CD4-positive, CD25-positive, alpha-beta regulatory T cell (primary cell): ENCODE measurements around the gene TMEM147. TPM values are rescaled to one million over a fixed set of nuclear protein-coding genes. Genes with fewer than 3 reads are reported as not detected.

Source experiments
- ATAC-seq, 2 donors: fragments of 150-1000 bp; cut with Tn5 transposase; one replicate each; pipeline ENCODE4 v1.10.0; 2021; ENCODE audit warnings: low read depth in 2 of 2, moderate number of reproducible peaks in 2 of 2, moderate library complexity in 1 of 2
- DNase-seq, 3 donors: peaks; one replicate each; pipeline versions ENCODE4 v3.0.0 to v3.0.0-alpha.2; 2012 to 2022; ENCODE audit warnings: mixed read lengths in 1 of 3
- H3K27ac ChIP-seq: one replicate; pipeline ENCODE4 v1.7.0; 2013; ENCODE audit warnings: mild to moderate bottlenecking, low read length; ENCODE audit not compliant: insufficient read depth, poor library complexity, severe bottlenecking
- H3K27me3 ChIP-seq: one replicate; pipeline ENCODE4 v1.7.0; 2013; ENCODE audit warnings: low read length; ENCODE audit not compliant: control insufficient read depth, insufficient read depth
- H3K36me3 ChIP-seq: one replicate; pipeline ENCODE4 v1.7.0; 2013; ENCODE audit warnings: mild to moderate bottlenecking, low read length, moderate library complexity; ENCODE audit not compliant: control insufficient read depth, insufficient read depth
- H3K4me1 ChIP-seq: 2 replicates; pipeline ENCODE4 v1.7.0; 2013; ENCODE audit warnings: mild to moderate bottlenecking, low read length; ENCODE audit not compliant: insufficient read depth, control insufficient read depth, poor library complexity, severe bottlenecking
- H3K4me3 ChIP-seq: one replicate; pipeline ENCODE4 v1.7.0; 2013; ENCODE audit warnings: low read depth, mild to moderate bottlenecking, low read length, moderate library complexity
- H3K9me3 ChIP-seq, 2 experiments: 1 replicate in 1 of 2; 2 replicates in 1 of 2; pipeline ENCODE4 v1.7.0; 2013; ENCODE audit warnings: low read length in 2 of 2, mild to moderate bottlenecking in 1 of 2, moderate library complexity in 1 of 2; ENCODE audit not compliant: control insufficient read depth in 2 of 2
- H3K27ac Mint-ChIP-seq, 3 donors: one replicate each; pipeline ENCODE4 v1.8.0; 2020 to 2022; ENCODE audit warnings: mild to moderate bottlenecking in 3 of 3, mixed read lengths in 3 of 3, moderate library complexity in 2 of 3
- H3K27me3 Mint-ChIP-seq: one replicate; pipeline ENCODE4 v1.8.0; 2022; ENCODE audit warnings: mild to moderate bottlenecking, mixed read lengths
- H3K36me3 Mint-ChIP-seq: one replicate; pipeline ENCODE4 v1.8.0; 2020; ENCODE audit warnings: mixed read lengths
- H3K4me1 Mint-ChIP-seq, 4 donors: one replicate each; pipeline ENCODE4 v1.8.0; 2020 to 2022; ENCODE audit warnings: mixed read lengths in 4 of 4, mild to moderate bottlenecking in 1 of 4
- H3K4me3 Mint-ChIP-seq, 4 donors: one replicate each; pipeline ENCODE4 v1.8.0; 2020 to 2022; ENCODE audit warnings: mild to moderate bottlenecking in 4 of 4, mixed read lengths in 4 of 4, moderate library complexity in 3 of 4
- H3K9me3 Mint-ChIP-seq, 7 donors: one replicate each; pipeline ENCODE4 v1.8.0; 2020 to 2022; ENCODE audit warnings: mixed read lengths in 7 of 7, mild to moderate bottlenecking in 3 of 7, moderate library complexity in 2 of 7
- polyA plus RNA-seq, 4 donors: library from polyadenylated mRNA; unstranded; fragments of 300-500 nt; fragmentation: Illumina TruSeq; gene quantifications; one replicate each; pipeline ENCODE4 v1.2.3, GENCODE V29; 2021
- total RNA-seq: library from RNA; stranded (reverse); gene quantifications from one replicate; pipeline ENCODE4 v1.2.3, GENCODE V29; 2022

The TMEM147 gene, protein sequence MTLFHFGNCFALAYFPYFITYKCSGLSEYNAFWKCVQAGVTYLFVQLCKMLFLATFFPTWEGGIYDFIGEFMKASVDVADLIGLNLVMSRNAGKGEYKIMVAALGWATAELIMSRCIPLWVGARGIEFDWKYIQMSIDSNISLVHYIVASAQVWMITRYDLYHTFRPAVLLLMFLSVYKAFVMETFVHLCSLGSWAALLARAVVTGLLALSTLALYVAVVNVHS
- total RNA-seq (37.1 TPM), polyA plus RNA-seq (100 to 1,000 TPM; 155 to 179 (median 160) TPM)

DNA sequence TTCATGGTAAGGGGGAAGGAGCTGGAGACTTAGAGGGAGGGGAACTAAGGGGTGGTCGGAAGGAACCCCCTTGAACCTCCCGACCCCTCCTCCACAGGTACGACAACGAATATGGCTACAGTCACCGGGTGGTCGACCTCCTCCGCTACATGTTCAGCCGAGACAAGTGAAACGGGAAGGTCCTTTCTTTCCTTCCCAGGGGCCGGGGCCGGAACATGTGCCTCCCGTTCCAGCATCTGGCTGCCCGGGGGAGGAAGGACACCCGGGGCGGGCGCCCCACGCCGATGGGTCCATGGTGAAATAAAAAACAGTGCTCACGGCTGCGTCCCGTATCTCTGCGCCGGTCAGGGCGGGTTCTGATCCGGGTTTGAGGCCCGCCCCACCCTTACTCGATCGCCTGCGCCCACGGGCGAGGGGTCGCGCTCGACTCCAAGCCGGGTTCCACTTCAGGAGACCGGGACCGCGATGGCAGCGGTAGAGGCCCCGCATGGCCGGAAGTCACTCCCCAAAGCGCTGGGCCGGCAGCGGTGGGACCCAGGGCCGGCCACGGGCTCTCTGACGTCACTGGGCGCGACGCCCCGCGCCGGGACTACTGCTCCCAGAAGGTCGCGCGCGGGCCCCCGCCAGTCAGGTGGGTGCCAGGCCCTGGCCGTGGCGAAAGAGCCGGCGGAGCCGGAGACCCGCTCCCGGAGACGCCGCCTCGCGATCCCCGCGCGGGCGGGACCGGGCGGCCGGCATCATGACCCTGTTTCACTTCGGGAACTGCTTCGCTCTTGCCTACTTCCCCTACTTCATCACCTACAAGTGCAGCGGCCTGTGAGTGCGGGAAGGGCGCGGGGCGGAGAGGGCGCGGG, at the start of gene TMEM147:
Gene TMEM147 (plus strand): TSS at position 626 of the 854 bp plus-strand sequence. CDS start 114 bp downstream, at position 740.
- peak within 1 kb of the TSS; percentile 91 to 95 (median 93) for H3K4me3 Mint-ChIP-seq
- peaks cover 5% of the 10 kb centered on the region for H3K36me3 Mint-ChIP-seq
- peaks cover 6 to 41% (median 21%) of the 10 kb centered on the region in 4 donors for H3K4me1 Mint-ChIP-seq
- peaks cover 27% of the 10 kb centered on the region for H3K4me1 ChIP-seq
- H3K4me3 ChIP-seq, result peak within 1 kb of the TSS; percentile 78
- H3K9me3 Mint-ChIP-seq, result no peaks in the 10 kb centered on the region
- peak within 1 kb of the TSS; percentile 56 to 94 (median 90) for H3K27ac Mint-ChIP-seq
- no peaks in the 10 kb centered on the region for H3K36me3 ChIP-seq
- H3K9me3 ChIP-seq, result no peaks in the 10 kb centered on the region
- no peaks in the 10 kb centered on the region for H3K27me3 Mint-ChIP-seq
- DNase-seq, result peak; percentile 69 to 88 (median 76)
- peak within 1 kb of the TSS; percentile 78 for H3K27ac ChIP-seq
- peak; percentile 86 to 87 for ATAC-seq
- H3K27me3 ChIP-seq, result no peaks in the 10 kb centered on the region

DNA sequence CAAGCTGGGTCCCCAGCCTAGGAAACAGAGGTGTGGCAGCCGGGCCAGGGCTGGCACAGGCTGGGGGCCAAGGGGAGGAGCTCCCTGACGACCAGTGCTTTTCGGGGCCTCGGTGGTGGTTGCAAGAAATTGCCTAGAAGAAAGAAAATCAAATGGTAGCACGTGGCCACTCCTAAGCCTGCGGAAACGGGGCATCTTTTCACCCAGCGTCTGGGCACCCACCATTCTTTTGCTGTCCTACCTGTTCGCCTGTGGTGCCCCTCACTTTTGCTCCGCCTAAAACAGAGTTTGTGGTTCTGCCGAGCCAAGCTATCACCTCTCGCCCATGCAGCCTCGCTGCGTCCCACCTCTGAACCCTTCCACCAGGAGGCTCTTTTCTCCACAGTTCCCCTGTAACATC, 48.0 kb upstream of the TMEM147 start:
- Histone ChIP-seq H3K36me3 (no peaks in the 10 kb centered on the region), H3K9me3 (no peaks in the 10 kb centered on the region), H3K4me3 (no peak overlapping the region), H3K4me1 (peaks cover 3% of the 10 kb centered on the region), H3K27ac (no peak overlapping the region), H3K27me3 (no peaks in the 10 kb centered on the region)
- peaks cover 9% of the 10 kb centered on the region for H3K27me3 Mint-ChIP-seq
- DNase-seq (no peak), ATAC-seq (no peak)
- peaks cover 0 to 9% (median 1%) of the 10 kb centered on the region in 4 donors for H3K4me1 Mint-ChIP-seq
- no peak overlapping the region for H3K4me3 Mint-ChIP-seq
- H3K9me3 Mint-ChIP-seq, result no peaks in the 10 kb centered on the region
- no peaks in the 10 kb centered on the region for H3K36me3 Mint-ChIP-seq
- peak overlapping the region in 2 of 3 donors; percentile 39 to 81 for H3K27ac Mint-ChIP-seq

DNA sequence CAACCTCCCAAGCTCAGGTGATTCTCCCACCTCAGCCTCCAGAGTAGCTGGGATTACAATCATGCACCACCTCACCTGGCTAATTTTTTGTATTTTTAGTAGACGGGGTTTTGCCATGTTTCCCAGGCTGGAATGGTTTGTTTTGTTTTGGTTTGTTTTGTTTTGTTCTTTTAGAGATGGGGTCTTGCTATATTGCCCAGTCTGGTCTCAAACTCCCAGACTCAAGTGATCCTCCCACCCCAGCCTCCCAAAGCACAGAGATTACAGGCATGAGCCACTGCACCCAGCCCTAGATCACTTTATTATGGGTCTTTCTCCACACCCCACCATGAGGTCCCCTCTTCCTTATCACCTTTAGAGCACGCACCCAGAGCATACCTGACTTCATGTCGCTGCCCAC, 47.2 kb upstream of the TMEM147 start:
- H3K4me3 Mint-ChIP-seq, result no peak overlapping the region
- H3K27me3 Mint-ChIP-seq, result peaks cover 9% of the 10 kb centered on the region
- no peaks in the 10 kb centered on the region for H3K27me3 ChIP-seq
- no peak overlapping the region for H3K4me3 ChIP-seq
- ATAC-seq (no peak), DNase-seq (no peak)
- no peak overlapping the region for H3K27ac ChIP-seq
- H3K9me3 ChIP-seq, result no peaks in the 10 kb centered on the region
- H3K36me3 ChIP-seq, result no peaks in the 10 kb centered on the region
- H3K4me1 Mint-ChIP-seq, result peaks cover 0 to 9% (median 1%) of the 10 kb centered on the region in 4 donors
- peaks cover 3% of the 10 kb centered on the region for H3K4me1 ChIP-seq
- H3K27ac Mint-ChIP-seq, result no peak overlapping the region
- H3K36me3 Mint-ChIP-seq, result no peaks in the 10 kb centered on the region
- H3K9me3 Mint-ChIP-seq, result no peaks in the 10 kb centered on the region

DNA sequence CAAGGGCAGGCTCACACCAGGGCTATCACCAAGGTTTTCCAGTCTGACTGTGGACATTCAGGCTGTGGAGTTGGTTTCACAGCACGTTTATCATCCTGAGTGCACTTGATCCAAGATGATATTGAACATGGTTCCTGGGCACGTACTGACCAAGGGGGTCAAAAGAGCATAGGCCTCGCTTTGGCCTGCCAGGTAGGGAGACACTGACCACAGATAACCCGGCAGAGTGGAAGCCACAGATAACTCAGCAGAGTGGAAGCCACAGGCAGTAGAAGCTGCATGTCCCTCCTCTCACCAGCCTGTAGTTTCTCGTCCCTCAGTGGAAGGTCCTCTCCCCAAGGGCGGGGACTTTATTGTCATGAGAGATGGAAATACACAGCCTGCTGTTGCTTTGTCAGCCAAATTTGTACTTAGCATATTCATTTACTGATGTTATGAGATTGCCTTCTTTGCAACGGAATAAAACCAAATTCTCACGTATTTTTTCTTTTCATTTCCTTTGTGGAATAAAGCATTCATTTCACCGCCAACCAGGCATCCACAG, 46.4 kb upstream of the TMEM147 start:
- H3K27ac Mint-ChIP-seq, result no peak overlapping the region
- no peaks in the 10 kb centered on the region for H3K36me3 ChIP-seq

DNA sequence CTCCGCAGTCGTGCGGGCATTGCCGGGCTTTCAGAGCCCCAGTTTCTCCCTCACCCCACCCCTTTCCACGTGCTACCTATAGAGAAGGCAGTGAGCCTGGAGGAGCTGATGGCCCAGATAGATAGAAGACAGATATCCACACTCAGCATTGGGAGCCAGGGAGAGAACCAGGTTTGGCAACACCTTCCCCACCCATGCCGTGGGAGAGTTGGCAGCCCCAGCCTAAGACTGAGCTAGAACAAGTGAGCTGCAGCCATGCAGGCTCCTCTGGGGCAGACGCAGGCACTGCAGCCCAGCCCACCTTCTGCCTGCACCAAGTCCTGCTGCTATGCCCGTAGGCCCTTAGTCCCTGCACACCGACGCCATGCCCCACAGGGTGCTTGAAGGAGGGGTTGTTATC, 44.8 kb upstream of the TMEM147 start:
- no peak overlapping the region for H3K4me3 ChIP-seq
- DNase-seq (no peak), ATAC-seq (no peak)
- H3K9me3 Mint-ChIP-seq, result no peaks in the 10 kb centered on the region
- no peaks in the 10 kb centered on the region for H3K4me1 ChIP-seq
- no peaks in the 10 kb centered on the region for H3K36me3 Mint-ChIP-seq
- no peak overlapping the region for H3K4me3 Mint-ChIP-seq
- no peak overlapping the region for H3K27ac ChIP-seq
- H3K27ac Mint-ChIP-seq, result no peak overlapping the region
- H3K36me3 ChIP-seq, result no peaks in the 10 kb centered on the region
- H3K9me3 ChIP-seq, result no peaks in the 10 kb centered on the region
- no peaks in the 10 kb centered on the region for H3K27me3 ChIP-seq
- peaks cover 14% of the 10 kb centered on the region for H3K27me3 Mint-ChIP-seq
- H3K4me1 Mint-ChIP-seq, result peaks cover 0 to 3% (median under 1%) of the 10 kb centered on the region in 4 donors

More for the DNA sequence above, 46.4 kb upstream of the TMEM147 start:
- Histone ChIP-seq H3K4me1 (peaks cover 3% of the 10 kb centered on the region), H3K27me3 (no peaks in the 10 kb centered on the region), H3K9me3 (no peaks in the 10 kb centered on the region), H3K27ac (no peak overlapping the region), H3K4me3 (no peak overlapping the region)
- peaks cover 9% of the 10 kb centered on the region for H3K27me3 Mint-ChIP-seq
- ATAC-seq (no peak), DNase-seq (no peak)
- H3K36me3 Mint-ChIP-seq, result no peaks in the 10 kb centered on the region
- H3K9me3 Mint-ChIP-seq, result no peaks in the 10 kb centered on the region
- no peak overlapping the region for H3K4me3 Mint-ChIP-seq
- peaks cover 0 to 9% (median 1%) of the 10 kb centered on the region in 4 donors for H3K4me1 Mint-ChIP-seq

DNA sequence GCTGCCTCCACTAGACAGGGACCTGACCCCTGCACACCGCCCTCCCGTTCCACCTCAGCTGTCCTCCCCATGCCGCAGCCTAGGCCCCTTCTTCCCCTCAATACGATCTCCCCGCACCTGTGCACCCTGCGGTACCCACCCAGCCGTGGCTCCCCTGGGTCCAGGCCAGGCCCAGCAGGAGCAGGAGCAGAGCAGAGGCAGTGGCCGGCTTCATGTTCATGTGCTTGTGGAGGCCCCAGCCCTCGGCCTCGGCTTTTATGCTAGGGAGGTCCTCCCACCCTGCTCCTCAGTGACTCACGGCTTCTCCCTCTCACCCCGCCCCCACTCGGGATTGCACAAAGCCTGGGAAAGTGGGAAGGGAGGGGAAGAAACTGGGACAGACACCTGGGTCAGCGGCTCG, 43.7 kb upstream of the TMEM147 start:
- DNase-seq, result no peak
- H3K4me1 Mint-ChIP-seq, result peaks cover 0 to 3% (median 0%) of the 10 kb centered on the region in 4 donors
- ATAC-seq, result no peak
- Histone ChIP-seq H3K4me3 (no peak overlapping the region), H3K27me3 (no peaks in the 10 kb centered on the region), H3K4me1 (no peaks in the 10 kb centered on the region), H3K27ac (no peak overlapping the region), H3K9me3 (no peaks in the 10 kb centered on the region), H3K36me3 (no peaks in the 10 kb centered on the region)
- H3K9me3 Mint-ChIP-seq, result no peaks in the 10 kb centered on the region
- no peak overlapping the region for H3K27ac Mint-ChIP-seq
- H3K4me3 Mint-ChIP-seq, result no peak overlapping the region
- no peaks in the 10 kb centered on the region for H3K36me3 Mint-ChIP-seq
- H3K27me3 Mint-ChIP-seq, result peaks cover 16% of the 10 kb centered on the region

DNA sequence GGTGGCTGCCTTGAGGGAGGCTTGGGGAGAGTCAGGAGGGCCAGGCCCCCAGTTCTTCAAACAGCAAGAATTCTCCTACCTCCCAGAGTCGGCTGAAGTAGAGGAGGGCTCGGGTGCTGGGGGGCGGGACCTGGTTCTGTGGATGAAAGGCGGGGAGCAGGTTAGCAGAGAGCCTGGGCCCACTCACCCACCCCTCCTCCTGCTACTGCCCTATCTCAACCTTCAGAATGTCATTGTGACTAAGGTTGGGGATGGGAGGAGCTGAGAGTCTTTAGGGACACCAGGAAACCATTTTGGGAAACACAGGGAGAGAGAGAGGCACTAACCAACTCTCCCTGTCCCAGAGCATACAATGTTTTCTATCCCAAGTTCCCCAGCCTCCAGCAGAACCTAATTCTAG, 42.7 kb upstream of the TMEM147 start:
- Histone ChIP-seq H3K9me3 (no peaks in the 10 kb centered on the region), H3K4me1 (no peaks in the 10 kb centered on the region), H3K4me3 (no peak overlapping the region), H3K27me3 (peaks cover under 1% of the 10 kb centered on the region), H3K27ac (no peak overlapping the region), H3K36me3 (no peaks in the 10 kb centered on the region)
- Mint-ChIP-seq H3K36me3 (no peaks in the 10 kb centered on the region), H3K9me3 (no peaks in the 10 kb centered on the region), H3K4me3 (no peak overlapping the region), H3K27ac (no peak overlapping the region), H3K27me3 (peaks cover 13% of the 10 kb centered on the region), H3K4me1 (peaks cover 0 to 3% (median 0%) of the 10 kb centered on the region in 4 donors)
- ATAC-seq, result no peak
- DNase-seq, result no peak
